Neural cell (in vitro differentiated cells): ENCODE measurements around the gene PCBP4. TPM values are rescaled to one million over a fixed set of nuclear protein-coding genes. Genes with fewer than 3 reads are reported as not detected.
A peak's percentile ranks its signal among the peaks of the same experiment; 100 is the strongest.

Experiments used
- H2AFZ ChIP-seq: fragments of 200-600, 300-800 bp; sonication (generic), shearing (Covaris generic); 2 replicates; pipeline ENCODE4 v1.6.0; 2014; ENCODE audit warnings: low read depth, mild to moderate bottlenecking, antibody characterized with exemption, low read length, moderate library complexity
- H3F3A ChIP-seq: fragments of 200-600 bp; shearing (Covaris generic); 2 replicates; pipeline ENCODE4 v1.6.1; 2016; ENCODE audit warnings: mild to moderate bottlenecking, moderate library complexity, mixed read lengths, antibody characterized with exemption, low read length; ENCODE audit not compliant: insufficient read depth, poor library complexity, severe bottlenecking
- H3K27ac ChIP-seq: fragments of 200-600, 300-800 bp; sonication (generic), shearing (Covaris generic); 2 replicates; pipeline ENCODE4 v1.5.1; 2014; ENCODE audit warnings: mild to moderate bottlenecking, low read length, moderate library complexity
- H3K27me3 ChIP-seq: fragments of 300-800, 200-600 bp; sonication (generic), shearing (Covaris generic); 2 replicates; pipeline ENCODE4 v1.6.0; 2014; ENCODE audit warnings: mild to moderate bottlenecking, low read depth, low read length, moderate library complexity; ENCODE audit not compliant: insufficient read depth
- H3K36me3 ChIP-seq: fragments of 300-800, 200-600 bp; sonication (generic), shearing (Covaris generic); 2 replicates; pipeline ENCODE4 v1.5.1; 2014; ENCODE audit warnings: mild to moderate bottlenecking, antibody characterized with exemption, low read length, moderate library complexity; ENCODE audit not compliant: insufficient read depth
- H3K4me2 ChIP-seq: fragments of 300-800, 200-600 bp; sonication (generic), shearing (Covaris generic); 2 replicates; pipeline ENCODE4 v1.6.0; 2014; ENCODE audit warnings: mild to moderate bottlenecking, low read length
- H3K4me3 ChIP-seq: fragments of 300-800, 200-600 bp; sonication (generic), shearing (Covaris generic); 2 replicates; pipeline ENCODE4 v1.5.1; 2014; ENCODE audit warnings: mild to moderate bottlenecking, low read length, moderate library complexity
- H3K79me2 ChIP-seq: fragments of 200-600 bp; shearing (Covaris generic); replicated peaks from 2 replicates; pipeline ENCODE4 v1.6.0; 2014; ENCODE audit warnings: mild to moderate bottlenecking, low read length, moderate library complexity; ENCODE audit not compliant: insufficient read depth
- H3K9ac ChIP-seq: fragments of 300-800, 200-600 bp; sonication (generic), shearing (Covaris generic); 2 replicates; pipeline ENCODE4 v1.6.1; 2016; ENCODE audit warnings: mild to moderate bottlenecking, low read length, mixed read lengths
- H3K9me2 ChIP-seq: fragments of 200-600 bp; shearing (Covaris generic); 2 replicates; pipeline ENCODE4 v1.6.1; 2016; ENCODE audit warnings: mild to moderate bottlenecking, low read length, mixed read lengths; ENCODE audit not compliant: insufficient read depth
- H3K9me3 ChIP-seq: fragments of 200-600, 300-800 bp; sonication (generic), shearing (Covaris generic); 2 replicates; pipeline ENCODE4 v1.6.1; 2016; ENCODE audit warnings: mild to moderate bottlenecking, mixed run types, low read length, moderate library complexity, mixed read lengths
- H4K20me1 ChIP-seq: fragments of 200-600 bp; shearing (Covaris generic); 2 replicates; pipeline ENCODE4 v1.6.1; 2016; ENCODE audit warnings: mild to moderate bottlenecking, mixed run types; ENCODE audit not compliant: insufficient read depth
- EP300 ChIP-seq: fragments of 450-650 bp; conservative IDR thresholded peaks from 2 replicates; pipeline ENCODE4 v1.6.1; 2014; ENCODE audit warnings: antibody characterized with exemption, mild to moderate bottlenecking, moderate library complexity; ENCODE audit not compliant: poor library complexity, severe bottlenecking
- EZH2 ChIP-seq: fragments of 200-600, 300-800 bp; shearing (Covaris generic), sonication (generic); IDR thresholded peaks from 2 replicates; pipeline ENCODE4 v1.6.1; 2014; ENCODE audit warnings: antibody characterized with exemption, low read length, borderline replicate concordance, mild to moderate bottlenecking; ENCODE audit not compliant: insufficient read depth, poor library complexity, severe bottlenecking
- MXI1 ChIP-seq: fragments of 450-650 bp; conservative IDR thresholded peaks from 2 replicates; pipeline ENCODE4 v1.6.1; 2014; ENCODE audit warnings: antibody characterized with exemption, mild to moderate bottlenecking; ENCODE audit not compliant: poor library complexity, severe bottlenecking
- POLR2AphosphoS5 ChIP-seq: IDR thresholded peaks from 2 replicates; pipeline ENCODE4 v1.6.1; 2012
- RAD21 ChIP-seq: fragments of 450-650 bp; conservative IDR thresholded peaks from 2 replicates; pipeline ENCODE4 v1.6.1; 2014; ENCODE audit warnings: antibody characterized with exemption, mild to moderate bottlenecking, moderate library complexity
- SMC3 ChIP-seq: fragments of 450-650 bp; conservative IDR thresholded peaks from 2 replicates; pipeline ENCODE4 v1.6.1; 2014; ENCODE audit warnings: antibody characterized with exemption, mild to moderate bottlenecking, moderate library complexity; ENCODE audit not compliant: poor library complexity
- TAF1 ChIP-seq: IDR thresholded peaks from 2 replicates; pipeline ENCODE4 v1.6.1; 2012; ENCODE audit warnings: low read depth
- polyA plus RNA-seq: library from polyadenylated mRNA; depleted of rRNA; stranded (reverse); fragments of >200 nt; gene quantifications from 2 replicates; pipeline ENCODE4 v1.2.3, GENCODE V29; 2014
- TF ChIP-seq, protein P1 (sequence below): IDR thresholded peaks from 2 replicates; pipeline ENCODE4 v1.6.1; 2012; ENCODE audit warnings: borderline replicate concordance
- TF ChIP-seq, protein P2 (sequence below): fragments of 450-650 bp; IDR thresholded peaks from 2 replicates; pipeline ENCODE4 v1.5.1; 2014; ENCODE audit warnings: antibody characterized with exemption, mild to moderate bottlenecking, moderate library complexity; ENCODE audit not compliant: poor library complexity, severe bottlenecking

PCBP4 gene
- polyA plus RNA-seq, 1 donor from 2014 or later, result 251 TPM

DNA sequence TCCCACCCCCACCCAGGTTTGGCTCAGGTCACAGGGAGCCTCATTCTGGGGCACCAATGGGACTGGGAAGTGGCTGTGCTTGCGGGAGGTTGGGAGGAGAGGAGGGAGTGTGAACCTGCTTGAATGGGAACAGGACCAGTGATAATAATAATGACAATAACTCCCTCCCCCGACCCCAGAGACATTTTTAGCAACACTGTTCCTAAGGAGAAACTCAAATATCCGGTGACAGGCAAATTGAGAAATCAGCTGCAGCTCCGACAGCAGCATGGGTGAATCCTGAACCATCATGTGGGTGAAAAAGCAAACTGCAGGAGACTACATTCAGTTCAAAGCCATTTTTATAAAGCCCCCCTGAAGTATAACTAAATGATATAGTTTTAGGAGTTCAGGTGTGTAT is 40.0 kb upstream of the PCBP4 start:
- Histone ChIP-seq H3K79me2 (no peaks in the 10 kb centered on the region), H3K27ac (peak overlapping the region; percentile 34)

DNA sequence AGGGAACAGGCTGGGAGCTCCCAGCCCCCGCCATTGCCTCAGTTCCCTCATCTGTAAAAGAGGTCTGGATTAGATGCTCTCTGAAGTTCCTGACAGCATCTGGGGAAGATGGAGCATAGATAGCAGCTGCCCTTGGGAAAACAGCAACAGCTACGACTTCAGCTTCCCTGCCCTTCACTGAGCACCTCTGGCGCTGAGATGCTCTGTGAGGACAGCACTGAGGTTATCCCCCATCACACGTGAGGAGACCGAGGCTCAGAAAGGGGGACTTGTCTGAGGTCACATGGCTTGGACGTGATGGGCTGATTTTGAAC is 39.5 kb upstream of the PCBP4 start:
- Histone ChIP-seq H3K9ac (peak overlapping the region; percentile 61), H3K9me3 (no peaks in the 10 kb centered on the region), H3K36me3 (no peaks in the 10 kb centered on the region), H3K27ac (peak overlapping the region; percentile 34), H3K4me2 (no peak overlapping the region), H3K79me2 (no peaks in the 10 kb centered on the region), H3K27me3 (no peaks in the 10 kb centered on the region), H3F3A (no peaks in the 10 kb centered on the region), H2AFZ (no peak overlapping the region), H4K20me1 (no peaks in the 10 kb centered on the region), H3K9me2 (no peaks in the 10 kb centered on the region), H3K4me3 (peak overlapping the region; percentile 55)
- TF ChIP-seq EZH2 (no peak), MXI1 (no peak), RAD21 (no peak), TAF1 (no peak), EP300 (no peak), SMC3 (no peak), POLR2AphosphoS5 (no peak)
- TF ChIP-seq, protein P1, sequence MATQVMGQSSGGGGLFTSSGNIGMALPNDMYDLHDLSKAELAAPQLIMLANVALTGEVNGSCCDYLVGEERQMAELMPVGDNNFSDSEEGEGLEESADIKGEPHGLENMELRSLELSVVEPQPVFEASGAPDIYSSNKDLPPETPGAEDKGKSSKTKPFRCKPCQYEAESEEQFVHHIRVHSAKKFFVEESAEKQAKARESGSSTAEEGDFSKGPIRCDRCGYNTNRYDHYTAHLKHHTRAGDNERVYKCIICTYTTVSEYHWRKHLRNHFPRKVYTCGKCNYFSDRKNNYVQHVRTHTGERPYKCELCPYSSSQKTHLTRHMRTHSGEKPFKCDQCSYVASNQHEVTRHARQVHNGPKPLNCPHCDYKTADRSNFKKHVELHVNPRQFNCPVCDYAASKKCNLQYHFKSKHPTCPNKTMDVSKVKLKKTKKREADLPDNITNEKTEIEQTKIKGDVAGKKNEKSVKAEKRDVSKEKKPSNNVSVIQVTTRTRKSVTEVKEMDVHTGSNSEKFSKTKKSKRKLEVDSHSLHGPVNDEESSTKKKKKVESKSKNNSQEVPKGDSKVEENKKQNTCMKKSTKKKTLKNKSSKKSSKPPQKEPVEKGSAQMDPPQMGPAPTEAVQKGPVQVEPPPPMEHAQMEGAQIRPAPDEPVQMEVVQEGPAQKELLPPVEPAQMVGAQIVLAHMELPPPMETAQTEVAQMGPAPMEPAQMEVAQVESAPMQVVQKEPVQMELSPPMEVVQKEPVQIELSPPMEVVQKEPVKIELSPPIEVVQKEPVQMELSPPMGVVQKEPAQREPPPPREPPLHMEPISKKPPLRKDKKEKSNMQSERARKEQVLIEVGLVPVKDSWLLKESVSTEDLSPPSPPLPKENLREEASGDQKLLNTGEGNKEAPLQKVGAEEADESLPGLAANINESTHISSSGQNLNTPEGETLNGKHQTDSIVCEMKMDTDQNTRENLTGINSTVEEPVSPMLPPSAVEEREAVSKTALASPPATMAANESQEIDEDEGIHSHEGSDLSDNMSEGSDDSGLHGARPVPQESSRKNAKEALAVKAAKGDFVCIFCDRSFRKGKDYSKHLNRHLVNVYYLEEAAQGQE, result no peak
- TF ChIP-seq, protein P2, sequence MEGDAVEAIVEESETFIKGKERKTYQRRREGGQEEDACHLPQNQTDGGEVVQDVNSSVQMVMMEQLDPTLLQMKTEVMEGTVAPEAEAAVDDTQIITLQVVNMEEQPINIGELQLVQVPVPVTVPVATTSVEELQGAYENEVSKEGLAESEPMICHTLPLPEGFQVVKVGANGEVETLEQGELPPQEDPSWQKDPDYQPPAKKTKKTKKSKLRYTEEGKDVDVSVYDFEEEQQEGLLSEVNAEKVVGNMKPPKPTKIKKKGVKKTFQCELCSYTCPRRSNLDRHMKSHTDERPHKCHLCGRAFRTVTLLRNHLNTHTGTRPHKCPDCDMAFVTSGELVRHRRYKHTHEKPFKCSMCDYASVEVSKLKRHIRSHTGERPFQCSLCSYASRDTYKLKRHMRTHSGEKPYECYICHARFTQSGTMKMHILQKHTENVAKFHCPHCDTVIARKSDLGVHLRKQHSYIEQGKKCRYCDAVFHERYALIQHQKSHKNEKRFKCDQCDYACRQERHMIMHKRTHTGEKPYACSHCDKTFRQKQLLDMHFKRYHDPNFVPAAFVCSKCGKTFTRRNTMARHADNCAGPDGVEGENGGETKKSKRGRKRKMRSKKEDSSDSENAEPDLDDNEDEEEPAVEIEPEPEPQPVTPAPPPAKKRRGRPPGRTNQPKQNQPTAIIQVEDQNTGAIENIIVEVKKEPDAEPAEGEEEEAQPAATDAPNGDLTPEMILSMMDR, result no peak

More for the DNA sequence above, 40.0 kb upstream of the PCBP4 start:
- Histone ChIP-seq H3K9ac (peak overlapping the region; percentile 13), H3K9me3 (no peaks in the 10 kb centered on the region), H4K20me1 (no peaks in the 10 kb centered on the region), H3F3A (no peaks in the 10 kb centered on the region), H3K9me2 (no peaks in the 10 kb centered on the region), H3K36me3 (no peaks in the 10 kb centered on the region), H3K4me2 (no peak overlapping the region), H3K27me3 (no peaks in the 10 kb centered on the region), H3K4me3 (peak overlapping the region; percentile 29), H2AFZ (no peak overlapping the region)
- TF ChIP-seq RAD21 (no peak), TAF1 (no peak), MXI1 (no peak), EP300 (no peak), SMC3 (no peak), POLR2AphosphoS5 (no peak), EZH2 (no peak)
- TF ChIP-seq, protein P1, result no peak
- TF ChIP-seq, protein P2, result no peak
